Thyroid gland (tissue), 4 donors: ENCODE data around the gene GRIK4.

Source experiments
- CTCF ChIP-seq, 6 experiments: fragments of 200-600 bp in 3 of 6; fragments of 450-650 bp in 3 of 6; sonication (generic) in 3 of 6; IDR thresholded peaks; one replicate each; pipeline ENCODE4 v1.5.1; 2016 to 2019; ENCODE audit warnings: antibody characterized with exemption in 6 of 6, mild to moderate bottlenecking in 2 of 6, inconsistent platforms in 1 of 6, moderate library complexity in 1 of 6
- POLR2A ChIP-seq, 2 donors: fragments of 450-650 bp; IDR thresholded peaks; one replicate each; pipeline ENCODE4 v1.6.1; 2017; ENCODE audit warnings: antibody characterized with exemption in 2 of 2, mild to moderate bottlenecking in 2 of 2, moderate library complexity in 1 of 2

GRCh38 chr11:120774591-120775386 lies 263.2 kb downstream of the GRIK4 start:
- no peak for TF ChIP-seq CTCF (IDR thresholded peaks at IDR 0.05)
- TF ChIP-seq POLR2A (IDR thresholded peaks at IDR 0.05): no peak
